NCI-H2107 (cell line): Measurements from ENCODE around the gene RBFOX2.

Experiments
- DNase-seq: peaks from one replicate; lab custom pipeline; 2025; lab: John Stamatoyannopoulos, UW

RBFOX2 gene

GRCh38 chr22:35928285-35928798 is 100.3 kb downstream of the RBFOX2 start:
- DNase-seq, result no peak

GRCh38 chr22:35923026-35923425 is 105.6 kb downstream of the RBFOX2 start:
- DNase-seq, result no peak

- no peak for DNase-seq
Measured at GRCh38 chr22:35921777-35922176, 106.8 kb downstream of the RBFOX2 start.

GRCh38 chr22:35921044-35921443 is 107.6 kb downstream of the RBFOX2 start:
- DNase-seq, result no peak

DNA sequence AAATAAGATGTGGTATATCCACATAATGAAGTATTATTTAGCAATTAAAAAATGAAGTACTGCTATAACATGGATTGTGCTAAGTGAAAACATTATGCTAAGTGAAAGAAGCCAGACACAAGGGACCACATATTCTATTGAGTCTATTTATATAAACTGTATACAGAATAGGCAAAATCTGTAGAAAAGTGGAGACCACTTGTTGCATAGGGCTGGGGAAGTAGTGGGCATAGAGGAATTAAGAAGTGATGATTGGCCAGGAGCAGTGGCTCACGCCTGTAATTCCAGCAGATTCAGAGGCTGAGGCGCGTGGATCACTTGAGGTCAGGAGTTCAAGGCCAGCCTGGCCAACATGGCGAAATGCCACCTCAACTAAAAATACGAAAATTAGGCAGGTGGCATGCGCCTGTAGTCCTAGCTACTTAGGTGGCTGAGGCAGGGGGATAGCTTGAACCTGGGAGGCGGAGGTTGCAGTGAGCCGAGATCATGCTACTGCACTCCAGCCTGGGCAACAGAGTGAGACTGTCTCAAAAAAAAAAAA is 109.6 kb downstream of the RBFOX2 start:
- no peak for DNase-seq

DNA sequence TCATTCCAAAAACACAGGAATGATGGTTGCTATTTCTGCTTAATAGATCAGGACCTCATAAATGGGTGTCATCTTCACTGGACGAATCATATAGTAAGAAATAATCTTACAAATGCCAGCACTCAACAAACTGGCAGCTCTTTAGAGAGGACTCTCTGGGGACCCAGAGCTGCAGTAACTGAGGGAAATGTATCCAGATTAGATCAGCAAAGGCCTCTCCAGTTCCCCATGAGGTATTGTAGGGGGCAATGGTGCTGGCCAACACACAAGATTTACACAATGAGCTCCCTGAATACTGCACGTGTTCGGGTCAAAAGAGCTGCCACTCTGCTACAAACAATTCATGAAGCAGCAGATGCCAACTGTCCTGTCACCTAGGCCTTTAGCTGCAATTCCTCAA is 110.2 kb downstream of the RBFOX2 start:
- no peak for DNase-seq

DNA sequence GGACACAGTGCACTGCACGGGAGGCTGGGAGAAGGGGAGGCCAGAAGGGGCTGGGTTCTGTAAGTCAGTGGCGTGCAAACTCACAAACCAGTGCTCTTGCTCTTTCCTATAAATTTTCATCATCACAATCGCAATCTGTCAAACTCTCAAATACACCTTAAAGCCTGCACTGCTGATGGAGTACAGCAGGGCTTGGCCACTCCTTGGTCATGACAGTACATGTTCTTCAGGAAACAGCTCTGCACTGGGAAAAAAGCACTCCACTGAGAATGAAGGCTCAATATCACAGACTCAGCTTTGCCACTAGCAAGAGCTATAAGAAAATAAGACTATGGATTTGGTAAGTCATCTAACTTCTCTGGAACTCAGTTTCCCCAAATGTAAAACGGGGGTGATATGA is 111.0 kb downstream of the RBFOX2 start:
- DNase-seq, result no peak

- DNase-seq, result no peak
Measured at GRCh38 chr22:35915477-35916013, 113.1 kb downstream of the RBFOX2 start.

DNA sequence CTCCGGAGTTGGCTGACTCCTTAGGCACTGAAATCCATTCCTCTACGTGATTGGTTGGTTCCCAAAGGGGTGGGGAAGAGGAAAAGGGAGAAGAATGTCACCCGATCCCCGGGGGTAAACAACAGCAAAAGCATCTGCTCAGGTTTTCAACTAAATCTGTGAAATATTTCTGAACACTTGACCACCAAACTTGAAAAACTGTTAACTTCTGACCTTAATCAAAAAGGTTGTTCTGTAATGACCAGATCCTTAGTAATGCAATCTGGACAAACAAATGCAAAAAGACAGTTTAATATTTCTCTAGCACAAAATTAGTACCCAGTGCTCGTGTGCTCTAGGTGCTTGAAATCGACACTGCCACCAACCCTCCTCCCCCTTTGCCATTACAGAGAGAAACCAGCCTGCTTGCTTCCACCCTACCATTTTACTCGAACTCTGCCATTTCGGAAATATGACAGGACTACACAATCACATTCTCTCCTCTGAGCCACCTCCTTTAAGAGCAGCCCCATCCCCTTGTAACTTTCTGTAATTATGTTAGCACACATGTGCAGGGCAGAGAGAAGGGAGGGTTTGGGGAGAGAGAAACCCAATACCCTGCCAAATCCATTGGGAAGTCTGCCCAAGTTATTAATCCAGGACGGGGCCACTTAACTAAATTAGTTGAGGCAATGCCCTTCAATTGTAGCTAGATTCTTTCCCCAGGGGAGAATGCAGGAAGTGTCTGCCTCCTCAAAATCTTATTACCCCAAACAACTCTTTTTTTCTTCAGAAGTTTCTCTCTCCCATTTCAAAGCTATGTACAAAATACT is 113.8 kb downstream of the RBFOX2 start:
- peak; percentile 44 for DNase-seq

DNA sequence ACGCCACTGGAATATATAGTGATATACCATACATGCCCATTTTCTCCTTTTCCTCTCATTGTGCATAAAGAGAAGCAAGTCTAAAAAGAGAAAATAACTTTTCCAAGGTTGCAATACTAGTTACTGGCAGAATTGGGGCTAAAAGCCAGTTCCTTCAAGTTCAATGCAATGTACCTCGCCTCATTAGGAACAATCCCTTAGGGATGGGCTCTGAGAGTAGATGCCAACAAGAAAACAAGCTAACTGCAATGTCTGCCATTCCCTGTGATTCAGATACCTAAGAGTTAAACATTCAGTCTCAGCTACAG is 114.3 kb downstream of the RBFOX2 start:
- DNase-seq, result no peak

- DNase-seq, result no peak
Measured at GRCh38 chr22:35913925-35914324, 114.7 kb downstream of the RBFOX2 start.

GRCh38 chr22:35912658-35913057 is 116.0 kb downstream of the RBFOX2 start:
- DNase-seq, result no peak

- DNase-seq, result no peak
Measured at GRCh38 chr22:35911877-35912276, 116.7 kb downstream of the RBFOX2 start.

DNA sequence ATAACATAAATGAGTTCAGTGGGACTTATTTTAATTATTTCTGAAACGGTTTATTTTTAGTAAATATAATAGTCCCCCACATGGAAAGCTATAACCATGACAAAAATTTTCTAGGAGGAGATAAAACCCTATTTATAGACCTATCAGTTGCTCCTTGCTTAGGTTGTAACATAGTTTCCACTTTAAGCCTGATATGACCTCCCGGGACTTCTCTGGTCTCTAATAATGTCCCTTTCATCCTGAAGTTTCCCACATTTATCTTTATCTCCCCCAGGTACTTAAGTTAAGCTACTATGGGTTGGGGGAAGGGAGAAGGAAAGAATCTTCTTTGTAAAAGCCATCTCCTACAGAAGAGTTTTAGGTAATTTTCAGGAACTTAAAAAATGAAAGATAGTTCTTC is 117.7 kb downstream of the RBFOX2 start:
- DNase-seq, result no peak

DNA sequence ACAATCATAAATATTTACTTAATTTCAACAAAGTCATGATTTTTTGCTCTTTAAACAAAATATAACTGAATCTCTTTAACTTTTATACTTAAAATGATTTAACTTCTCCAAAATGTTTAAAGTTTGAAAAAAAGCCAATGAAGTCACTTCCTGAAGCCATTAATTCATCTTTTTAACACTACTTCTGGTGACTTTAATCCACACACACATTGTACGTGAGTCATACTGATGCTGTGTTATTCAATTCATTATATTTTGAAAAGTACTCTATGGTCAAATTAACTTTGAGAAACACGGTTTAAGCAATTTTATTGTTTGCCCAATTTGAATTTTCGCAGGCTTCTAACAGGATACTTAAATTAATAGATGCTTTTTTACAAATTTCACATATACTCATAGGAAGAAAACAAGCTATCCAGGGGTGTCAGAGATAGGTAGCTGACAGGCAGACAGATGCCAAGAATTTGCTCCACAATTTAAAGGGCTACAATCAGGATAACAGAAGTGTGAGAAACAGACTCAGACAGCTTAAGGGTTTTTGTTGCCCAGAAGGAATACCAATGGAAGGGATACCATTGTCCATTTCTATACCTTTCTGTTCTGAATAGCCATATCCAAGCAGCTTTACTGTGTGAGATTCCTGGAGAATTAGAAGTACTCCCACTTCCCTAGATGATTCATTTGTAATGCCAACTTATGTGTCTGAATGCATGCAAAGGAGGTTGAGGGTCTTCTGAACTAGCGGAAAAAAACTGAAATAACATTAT is 118.4 kb downstream of the RBFOX2 start:
- no peak for DNase-seq

DNA sequence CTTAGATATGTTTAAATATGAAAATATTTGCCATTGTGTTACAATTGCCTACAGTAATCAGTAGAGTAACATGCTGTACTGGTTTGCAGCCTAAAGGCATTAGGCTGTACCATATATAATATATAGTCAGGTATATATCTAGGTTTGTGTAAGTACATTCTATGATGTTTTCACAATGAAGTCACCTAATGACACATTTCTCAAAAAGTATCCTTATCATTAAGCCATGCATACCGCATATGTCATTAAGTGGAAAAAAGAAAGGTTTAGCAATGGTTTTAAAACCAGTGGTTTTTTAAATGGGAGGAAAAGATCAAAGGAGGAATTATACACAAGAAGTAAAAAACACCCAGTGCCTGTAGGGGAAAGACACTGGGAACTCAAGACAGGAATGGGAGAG is 122.7 kb downstream of the RBFOX2 start:
- no peak for DNase-seq

DNA sequence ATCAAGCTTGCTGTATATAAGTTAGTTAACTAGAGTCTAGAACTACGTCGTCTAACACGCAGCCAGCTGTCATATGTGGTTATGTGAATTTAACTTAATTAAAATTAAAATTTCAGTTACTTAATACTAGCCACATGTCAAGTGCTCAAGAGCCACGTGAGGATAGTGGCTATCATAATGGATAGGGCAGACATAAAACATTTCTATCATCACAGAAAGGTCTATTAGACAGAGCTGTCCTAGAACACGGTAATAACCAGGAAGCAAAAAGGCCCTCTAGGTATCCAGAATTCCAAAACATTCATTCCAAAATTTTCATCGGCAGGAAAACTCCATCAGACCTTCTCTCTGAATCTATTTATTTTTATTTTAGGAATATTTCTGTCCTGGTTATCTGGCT is 123.9 kb downstream of the RBFOX2 start:
- DNase-seq, result no peak

GRCh38 chr22:35904336-35904692 is 124.3 kb downstream of the RBFOX2 start:
- no peak for DNase-seq

DNA sequence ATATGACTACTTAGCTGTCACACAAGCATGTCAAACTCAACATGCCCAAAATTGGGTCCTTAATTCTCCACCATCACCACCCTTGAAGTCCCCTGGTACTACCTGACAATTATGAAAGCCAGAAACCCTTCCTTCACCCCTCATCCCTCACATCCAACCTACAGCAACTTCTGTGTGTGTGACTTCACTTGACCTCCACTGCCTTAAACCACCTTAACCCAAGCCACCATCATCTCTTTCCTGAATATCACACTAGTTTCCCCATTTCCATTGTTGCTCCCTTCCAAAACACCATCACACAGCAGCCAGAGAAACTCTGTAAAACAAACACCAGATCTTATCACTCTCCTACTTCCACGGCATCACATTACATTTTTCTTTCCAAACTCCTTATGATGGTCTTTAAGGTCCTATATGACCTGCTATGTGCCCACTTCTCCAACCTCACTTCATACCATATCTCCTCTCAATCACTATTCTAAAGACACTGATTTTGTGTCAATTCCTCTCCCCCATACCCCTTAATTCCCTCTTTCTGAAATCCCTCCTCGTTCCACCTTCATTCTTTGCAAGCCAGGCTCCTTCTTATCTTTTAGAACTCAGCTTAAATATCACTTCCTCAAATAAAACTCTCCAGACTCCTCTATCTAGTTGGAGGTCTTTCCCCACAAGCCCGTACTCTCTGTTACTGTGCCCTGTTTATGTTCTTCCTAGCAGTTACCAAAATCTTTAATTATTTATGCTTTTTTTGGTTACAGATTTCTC is 124.9 kb downstream of the RBFOX2 start:
- no peak for DNase-seq

- DNase-seq, result no peak
Measured at GRCh38 chr22:35900483-35901168, 128.0 kb downstream of the RBFOX2 start.

DNA sequence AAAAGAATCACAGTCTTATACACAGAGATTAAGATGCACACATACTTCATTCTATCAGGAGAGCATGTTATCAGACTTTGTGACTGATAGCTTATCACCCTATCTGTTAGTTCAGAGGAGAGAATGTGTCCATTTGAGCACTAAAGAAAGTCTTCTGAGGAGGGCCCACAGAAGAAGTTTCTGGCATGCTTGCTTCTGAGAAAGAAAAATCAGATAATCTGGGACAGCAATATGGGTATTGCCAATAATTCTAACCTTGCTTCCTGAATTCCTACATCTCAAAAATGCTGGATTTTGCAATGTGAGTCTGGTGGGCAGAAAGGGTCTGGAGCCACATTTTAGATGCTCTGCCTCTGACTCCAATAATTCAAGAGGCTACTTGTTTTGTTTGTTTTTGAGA is 128.9 kb downstream of the RBFOX2 start:
- no peak for DNase-seq
